Heart right ventricle (tissue), 16 donors: ENCODE results near the gene MPV17L2. TPM values are rescaled to one million over a fixed set of nuclear protein-coding genes. Genes with fewer than 3 reads are reported as not detected.
A peak's percentile ranks its signal among the peaks of the same experiment; 100 is the strongest.

ENCODE experiments used
- ATAC-seq, 8 donors: fragments of 200-7000 bp; cut with Tn5 transposase; one replicate each; pipeline ENCODE4 v1.9.1; 2020; ENCODE audit warnings: mild to moderate bottlenecking in 8 of 8, moderate library complexity in 8 of 8, moderate number of reproducible peaks in 1 of 8
- DNase-seq, 2 donors: peaks; one replicate each; pipeline ENCODE4 v3.0.0-alpha.2; 2020
- H3K27ac ChIP-seq, 10 donors: fragments of 200-600 bp; sonication (generic) in 2 of 10; one replicate each; pipeline versions ENCODE4 v1.5.0 to v1.8.0; 2020 to 2022; ENCODE audit warnings: mild to moderate bottlenecking in 3 of 10
- H3K27me3 ChIP-seq, 7 donors: fragments of 200-600 bp; one replicate each; pipeline ENCODE4 v1.8.0; 2021 to 2022; ENCODE audit warnings: mild to moderate bottlenecking in 2 of 7
- H3K36me3 ChIP-seq, 9 donors: fragments of 200-600 bp; sonication (generic) in 1 of 9; one replicate each; pipeline versions ENCODE4 v1.5.0 to v1.8.0; 2020 to 2022; ENCODE audit warnings: mild to moderate bottlenecking in 2 of 9
- H3K4me1 ChIP-seq, 9 donors: fragments of 200-600 bp; sonication (generic) in 1 of 9; one replicate each; pipeline versions ENCODE4 v1.5.0 to v1.8.0; 2020 to 2022; ENCODE audit warnings: mild to moderate bottlenecking in 4 of 9
- H3K4me3 ChIP-seq, 10 donors: fragments of 200-600 bp; sonication (generic) in 2 of 10; one replicate each; pipeline versions ENCODE4 v1.5.0 to v1.8.0; 2020 to 2022; ENCODE audit warnings: mild to moderate bottlenecking in 7 of 10, moderate library complexity in 2 of 10
- H3K9me3 ChIP-seq, 11 donors: fragments of 200-600 bp in 10 of 11; sonication (generic) in 2 of 11; one replicate each; pipeline versions ENCODE4 v1.5.0 to v1.8.0; 2013 to 2022; ENCODE audit warnings: mild to moderate bottlenecking in 2 of 11, control low read depth in 1 of 11, moderate library complexity in 1 of 11
- WGBS, 2 donors: extraction: QIAGEN DNeasy Blood & Tissue Kit; methylation state at CpG; one replicate each; pipeline ENCODE4 v1.1.7; 2013; ENCODE audit warnings: inconsistent platforms in 1 of 2; 5-methylcytosine and 5-hydroxymethylcytosine counted together
- intact Hi-C, 10 donors: fragments of 100-400 bp; cut with DNase I; formaldehyde crosslinking; loops; one replicate each; pipeline versions ENCODE4 v1.11.1 to v1.14.2; 2022
- polyA plus RNA-seq, 2 donors: library from polyadenylated mRNA; stranded (reverse); fragments of 200-250 nt; gene quantifications; one replicate each; pipeline ENCODE4 v1.2.3, GENCODE V29; 2013
- total RNA-seq, 10 donors: library from RNA; stranded (reverse); fragmentation: NEBNext Ultra II Directional in 3 of 10; extraction: Animal tissue kit (Norgen Biotek cat#: 25700) in 3 of 10; gene quantifications; one replicate each; pipeline versions ENCODE4 v1.2.1 to v1.2.4, GENCODE V29; 2021 to 2023
- TF ChIP-seq, protein P1 (sequence below), 9 donors: fragments of 200-600 bp; sonication (generic) in 2 of 9; IDR thresholded peaks; one replicate each; pipeline versions ENCODE4 v1.5.0 to v1.8.0; 2021 to 2022; ENCODE audit warnings: antibody characterized with exemption in 9 of 9, mild to moderate bottlenecking in 5 of 9, moderate library complexity in 1 of 9
- donor health status: Arrhythmogenic right ventricular cardiomyopathy.
- donor health status: ischemic (EF 13 %, LVEDD 7.1; RV severe dilation, severe dysfunction).
- donor health status: healthy with polysubstance abuse.
- donor health status: DM: no; HTN: yes; CAD: no.
- donor health status: DM: no; HTN: no; CAD: no.
- donor health status: ischemic (EF 25% LVEDD 6.9; RV normal size, moderate dysfunction).
- donor health status: ischemic (EF 25% LVEDD 5.7; RV mildly dilated, moderate dysfunction).
- donor health status: healthy.
- donor health status: DM: yes; HTN: yes; CAD: no.
- donor health status: Ischemic cardiomyopathy.
- donor health status: ischemic (EF 35%, LVEDD 5.7; RV mildly dilated, moderate dysfunction).
- donor health status: nonischemic (EF 11% LVEDD 7.7; RV severe dilation, severe dysfunction).
- donor health status: DM: yes; HTN: yes; CAD: no.
- donor health status: PGD.
- donor health status: ischemic (EF 29% LVEDD 5.4; RV normal size, mild dysfunction).
- donor health status: nonischemic (EF 23%, LVEDD 6.1; RV moderate dilation, normal function).

Gene MPV17L2
- total and polyA plus RNA-seq, 12 donors, result 10.6 to 61.9 (median 14.7) TPM

GRCh38 chr19:18191640-18192062, 1.4 kb upstream of the MPV17L2 start:
- ATAC-seq (no peak), DNase-seq (no peak)
- Histone ChIP-seq H3K27me3 (no peaks in the 10 kb centered on the region), H3K4me3 (peak overlapping the region in 9 of 10 donors; percentile 44 to 90 (median 63)), H3K9me3 (no peaks in the 10 kb centered on the region), H3K4me1 (peaks cover 8 to 34% (median 19%) of the 10 kb centered on the region in 9 donors), H3K36me3 (peaks cover 0 to 18% (median 0%) of the 10 kb centered on the region in 9 donors), H3K27ac (peak overlapping the region in 9 of 10 donors; percentile 91 to 97 (median 94))
- TF ChIP-seq, protein P1, sequence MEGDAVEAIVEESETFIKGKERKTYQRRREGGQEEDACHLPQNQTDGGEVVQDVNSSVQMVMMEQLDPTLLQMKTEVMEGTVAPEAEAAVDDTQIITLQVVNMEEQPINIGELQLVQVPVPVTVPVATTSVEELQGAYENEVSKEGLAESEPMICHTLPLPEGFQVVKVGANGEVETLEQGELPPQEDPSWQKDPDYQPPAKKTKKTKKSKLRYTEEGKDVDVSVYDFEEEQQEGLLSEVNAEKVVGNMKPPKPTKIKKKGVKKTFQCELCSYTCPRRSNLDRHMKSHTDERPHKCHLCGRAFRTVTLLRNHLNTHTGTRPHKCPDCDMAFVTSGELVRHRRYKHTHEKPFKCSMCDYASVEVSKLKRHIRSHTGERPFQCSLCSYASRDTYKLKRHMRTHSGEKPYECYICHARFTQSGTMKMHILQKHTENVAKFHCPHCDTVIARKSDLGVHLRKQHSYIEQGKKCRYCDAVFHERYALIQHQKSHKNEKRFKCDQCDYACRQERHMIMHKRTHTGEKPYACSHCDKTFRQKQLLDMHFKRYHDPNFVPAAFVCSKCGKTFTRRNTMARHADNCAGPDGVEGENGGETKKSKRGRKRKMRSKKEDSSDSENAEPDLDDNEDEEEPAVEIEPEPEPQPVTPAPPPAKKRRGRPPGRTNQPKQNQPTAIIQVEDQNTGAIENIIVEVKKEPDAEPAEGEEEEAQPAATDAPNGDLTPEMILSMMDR (IDR thresholded peaks at IDR 0.05), result no peak
- intact Hi-C loops, result loop anchor here in 5 of 10 donors (1.0 to 10.0 kb wide), 5 partner anchors 13 to 616 kb away; partner anchors contain the start of genes LSM4 (in 1 of the 5) and RAB3A (in 1 of the 5)
- WGBS, 2 donors, result 73 to 79% methylated on average over 5 of the region's 5 CpGs

- peak overlapping the region; percentile 65 to 98 (median 82) for H3K4me3 ChIP-seq
- H3K27me3 ChIP-seq, result no peaks in the 10 kb centered on the region
- ATAC-seq (peak in 3 of 8 donors; percentile 0 to 27 (median 6)), DNase-seq (no peak)
- H3K9me3 ChIP-seq, result no peaks in the 10 kb centered on the region
- peak overlapping the region in 9 of 10 donors; percentile 77 to 91 (median 86) for H3K27ac ChIP-seq
- TF ChIP-seq, protein P1 (IDR thresholded peaks at IDR 0.05), result no peak
- intact Hi-C loops, result loop anchor here in 4 of 10 donors (5.0 to 10.0 kb wide), 3 partner anchors 59 to 614 kb away; partner anchors contain the start of gene LSM4 (in 1 of the 4)
- 3 to 4% methylated on average over 46 of the region's 46 CpGs for WGBS, 2 donors
- H3K4me1 ChIP-seq, result peaks cover 8 to 34% (median 19%) of the 10 kb centered on the region in 9 donors
- peaks cover 0 to 38% (median 10%) of the 10 kb centered on the region in 9 donors for H3K36me3 ChIP-seq
Measured at GRCh38 chr19:18193388-18194180, 566 bp downstream of the MPV17L2 start.

DNA sequence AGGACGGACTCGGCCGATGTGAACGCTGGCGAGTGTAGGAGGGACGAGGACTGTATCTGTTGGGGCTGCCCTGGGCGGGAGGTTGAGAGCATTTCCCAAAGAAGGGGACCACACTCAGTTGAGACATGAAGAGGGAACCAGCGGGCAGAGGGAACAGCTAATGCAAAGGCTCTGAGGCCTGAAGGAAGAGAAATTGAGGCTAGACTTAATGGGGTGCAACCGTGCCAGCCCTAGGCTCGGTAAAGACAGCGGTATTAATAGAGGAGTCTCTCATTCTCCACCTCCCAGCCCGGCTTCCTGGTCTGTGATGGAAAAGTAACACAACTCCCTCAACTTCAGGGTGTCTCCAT, 1.1 kb downstream of the MPV17L2 start:
- DNase-seq (no peak), ATAC-seq (no peak)
- intact Hi-C loops, result loop anchor here in 4 of 10 donors (5.0 to 10.0 kb wide), 3 partner anchors 58 to 613 kb away; partner anchors contain the start of gene LSM4 (in 1 of the 4)
- H3K36me3 ChIP-seq, result peaks cover 0 to 43% (median 12%) of the 10 kb centered on the region in 9 donors
- peaks cover 8 to 34% (median 19%) of the 10 kb centered on the region in 9 donors for H3K4me1 ChIP-seq
- peak overlapping the region in 5 of 10 donors; percentile 48 to 86 (median 85) for H3K27ac ChIP-seq
- H3K27me3 ChIP-seq, result no peaks in the 10 kb centered on the region
- H3K4me3 ChIP-seq, result peak overlapping the region in 9 of 10 donors; percentile 75 to 98 (median 84)
- TF ChIP-seq, protein P1 (IDR thresholded peaks at IDR 0.05), result no peak
- H3K9me3 ChIP-seq, result no peaks in the 10 kb centered on the region
- 52 to 61% methylated on average over 12 of the region's 12 CpGs for WGBS, 2 donors

GRCh38 chr19:18194554-18195238, 1.7 kb downstream of the MPV17L2 start:
- H3K36me3 ChIP-seq, result peaks cover 0 to 49% (median 17%) of the 10 kb centered on the region in 9 donors
- TF ChIP-seq, protein P1 (IDR thresholded peaks at IDR 0.05), result no peak
- peak overlapping the region in 4 of 10 donors; percentile 75 to 95 (median 84) for H3K4me3 ChIP-seq
- WGBS, 2 donors, result 39 to 47% methylated on average over 26 to 27 of the region's 27 CpGs
- no peaks in the 10 kb centered on the region for H3K27me3 ChIP-seq
- DNase-seq, result peak in 1 of 2 donors; percentile 44
- intact Hi-C loops, result loop anchor here in 4 of 10 donors (5.0 to 10.0 kb wide), 3 partner anchors 58 to 613 kb away; partner anchors contain the start of gene LSM4 (in 1 of the 4)
- ATAC-seq, result no peak
- H3K4me1 ChIP-seq, result peaks cover 8 to 34% (median 19%) of the 10 kb centered on the region in 9 donors
- H3K9me3 ChIP-seq, result no peaks in the 10 kb centered on the region
- H3K27ac ChIP-seq, result peak overlapping the region in 3 of 10 donors; percentile 48 to 86 (median 85)
